Memory B cell (primary cell): ENCODE measurements around the gene CFAP100.

Source experiments
- ATAC-seq: fragments of 150-1000 bp; cut with Tn5 transposase; 2 replicates; pipeline ENCODE4 v1.10.0; 2021; ENCODE audit warnings: low read depth, mild to moderate bottlenecking, moderate library complexity
- DNase-seq, 2 donors: peaks; one replicate each; pipeline ENCODE4 v3.0.0; 2022; ENCODE audit warnings: low spot score in 2 of 2
- H3K27ac Mint-ChIP-seq: one replicate; pipeline ENCODE4 v1.8.0; 2022; ENCODE audit warnings: mild to moderate bottlenecking, moderate library complexity, mixed read lengths
- H3K27me3 Mint-ChIP-seq: one replicate; pipeline ENCODE4 v1.8.0; 2022; ENCODE audit warnings: mixed read lengths
- H3K36me3 Mint-ChIP-seq: one replicate; pipeline ENCODE4 v1.8.0; 2022; ENCODE audit warnings: mild to moderate bottlenecking, mixed read lengths
- H3K4me1 Mint-ChIP-seq: one replicate; pipeline ENCODE4 v1.8.0; 2022; ENCODE audit warnings: mixed read lengths
- H3K4me3 Mint-ChIP-seq: one replicate; pipeline ENCODE4 v1.8.0; 2022; ENCODE audit warnings: mild to moderate bottlenecking, moderate library complexity, mixed read lengths
- H3K9me3 Mint-ChIP-seq: one replicate; pipeline ENCODE4 v1.8.0; 2022; ENCODE audit warnings: mixed read lengths

CFAP100 gene

GRCh38 chr3:126394179-126394976 is at the start of gene CFAP100:
TSS of gene CFAP100 (plus strand) at chr3:126394909. CDS start at chr3:126396001, 1,092 bp downstream.
- H3K4me3 Mint-ChIP-seq, result no peak within 1 kb of the TSS
- peaks cover 3% of the 10 kb centered on the region for H3K9me3 Mint-ChIP-seq
- no peak within 1 kb of the TSS for H3K27ac Mint-ChIP-seq
- no peaks in the 10 kb centered on the region for H3K36me3 Mint-ChIP-seq
- H3K4me1 Mint-ChIP-seq, result peaks cover 8% of the 10 kb centered on the region
- peaks cover 22% of the 10 kb centered on the region for H3K27me3 Mint-ChIP-seq
- DNase-seq (no peak), ATAC-seq (no peak)

- Mint-ChIP-seq H3K27ac (no peak overlapping the region), H3K36me3 (peaks cover 1% of the 10 kb centered on the region)
Observed at GRCh38 chr3:126345231-126345630, 49.5 kb upstream of the CFAP100 start.

GRCh38 chr3:126345641-126346460 is 48.9 kb upstream of the CFAP100 start:
- ATAC-seq, result no peak
- Mint-ChIP-seq H3K4me3 (no peak overlapping the region), H3K27ac (no peak overlapping the region), H3K36me3 (peaks cover 1% of the 10 kb centered on the region), H3K4me1 (no peaks in the 10 kb centered on the region), H3K9me3 (peaks cover 1% of the 10 kb centered on the region), H3K27me3 (peaks cover 15% of the 10 kb centered on the region)
- no peak for DNase-seq

More at GRCh38 chr3:126345231-126345630, 49.5 kb upstream of the CFAP100 start:
- H3K27me3 Mint-ChIP-seq, result peaks cover 15% of the 10 kb centered on the region
- H3K4me1 Mint-ChIP-seq, result no peaks in the 10 kb centered on the region
- H3K9me3 Mint-ChIP-seq, result peaks cover 1% of the 10 kb centered on the region
- no peak for DNase-seq
- ATAC-seq, result no peak
- H3K4me3 Mint-ChIP-seq, result no peak overlapping the region

GRCh38 chr3:126346466-126346865 is 48.2 kb upstream of the CFAP100 start:
- ATAC-seq, result no peak
- DNase-seq, result no peak
- H3K36me3 Mint-ChIP-seq, result peaks cover 1% of the 10 kb centered on the region
- H3K4me3 Mint-ChIP-seq, result no peak overlapping the region
- peaks cover 1% of the 10 kb centered on the region for H3K9me3 Mint-ChIP-seq
- no peak overlapping the region for H3K27ac Mint-ChIP-seq
- H3K4me1 Mint-ChIP-seq, result no peaks in the 10 kb centered on the region
- peaks cover 13% of the 10 kb centered on the region for H3K27me3 Mint-ChIP-seq

GRCh38 chr3:126347543-126348161 is 47.1 kb upstream of the CFAP100 start:
- ATAC-seq (no peak), DNase-seq (no peak)
- Mint-ChIP-seq H3K27me3 (peaks cover 9% of the 10 kb centered on the region), H3K9me3 (peaks cover 1% of the 10 kb centered on the region), H3K4me1 (no peaks in the 10 kb centered on the region), H3K4me3 (no peak overlapping the region), H3K36me3 (peaks cover 1% of the 10 kb centered on the region), H3K27ac (no peak overlapping the region)

GRCh38 chr3:126348308-126348920 is 46.3 kb upstream of the CFAP100 start:
- Mint-ChIP-seq H3K4me1 (no peaks in the 10 kb centered on the region), H3K36me3 (peaks cover 1% of the 10 kb centered on the region), H3K27me3 (peaks cover 9% of the 10 kb centered on the region), H3K27ac (no peak overlapping the region), H3K9me3 (peaks cover 1% of the 10 kb centered on the region), H3K4me3 (no peak overlapping the region)
- no peak for ATAC-seq
- no peak for DNase-seq

- DNase-seq (no peak), ATAC-seq (no peak)
- Mint-ChIP-seq H3K4me3 (no peak overlapping the region), H3K36me3 (peaks cover 1% of the 10 kb centered on the region), H3K9me3 (peaks cover 1% of the 10 kb centered on the region), H3K4me1 (no peaks in the 10 kb centered on the region), H3K27me3 (peaks cover 11% of the 10 kb centered on the region), H3K27ac (no peak overlapping the region)
Observed at GRCh38 chr3:126349071-126349470, 45.6 kb upstream of the CFAP100 start.

GRCh38 chr3:126349611-126350501 is 44.9 kb upstream of the CFAP100 start:
- Mint-ChIP-seq H3K27ac (no peak overlapping the region), H3K4me3 (no peak overlapping the region), H3K36me3 (peaks cover 1% of the 10 kb centered on the region), H3K4me1 (no peaks in the 10 kb centered on the region), H3K9me3 (peaks cover 1% of the 10 kb centered on the region), H3K27me3 (peaks cover 11% of the 10 kb centered on the region)
- DNase-seq (no peak), ATAC-seq (no peak)

GRCh38 chr3:126350502-126351085 is 44.1 kb upstream of the CFAP100 start:
- no peak for ATAC-seq
- no peaks in the 10 kb centered on the region for H3K36me3 Mint-ChIP-seq
- H3K27me3 Mint-ChIP-seq, result peaks cover 10% of the 10 kb centered on the region
- no peaks in the 10 kb centered on the region for H3K4me1 Mint-ChIP-seq
- no peak overlapping the region for H3K4me3 Mint-ChIP-seq
- no peaks in the 10 kb centered on the region for H3K9me3 Mint-ChIP-seq
- no peak overlapping the region for H3K27ac Mint-ChIP-seq
- no peak for DNase-seq

GRCh38 chr3:126351086-126351770 is 43.5 kb upstream of the CFAP100 start:
- Mint-ChIP-seq H3K4me3 (no peak overlapping the region), H3K4me1 (peaks cover 2% of the 10 kb centered on the region), H3K27me3 (peaks cover 12% of the 10 kb centered on the region), H3K9me3 (no peaks in the 10 kb centered on the region), H3K36me3 (no peaks in the 10 kb centered on the region), H3K27ac (no peak overlapping the region)
- no peak for DNase-seq
- no peak for ATAC-seq

GRCh38 chr3:126351771-126352475 is 42.8 kb upstream of the CFAP100 start:
- ATAC-seq (no peak), DNase-seq (no peak)
- Mint-ChIP-seq H3K4me1 (peaks cover 4% of the 10 kb centered on the region), H3K27me3 (peaks cover 15% of the 10 kb centered on the region), H3K36me3 (no peaks in the 10 kb centered on the region), H3K9me3 (no peaks in the 10 kb centered on the region), H3K4me3 (no peak overlapping the region), H3K27ac (no peak overlapping the region)
